SK-N-SH treated with all-trans-retinoic acid at 6 μM for 48 hours (cell line): ENCODE data around the gene NRXN3.

Source experiments
- ATAC-seq: fragments of 200-7000 bp; cut with Tn5 transposase; 3 replicates; pipeline ENCODE4 v1.9.1; 2020; ENCODE audit warnings: mild to moderate bottlenecking, moderate library complexity
- ARNTL ChIP-seq: fragments of 450-650 bp; formaldehyde crosslinking; IDR thresholded peaks from 2 replicates; pipeline ENCODE4 v1.5.0; 2020; ENCODE audit warnings: low read depth, mild to moderate bottlenecking, moderate library complexity, borderline replicate concordance
- BACH2 ChIP-seq: fragments of 250-450 bp; sonication (Bioruptor Pico); IDR thresholded peaks from 2 replicates; pipeline ENCODE4 v1.9.0; 2021; ENCODE audit warnings: mild to moderate bottlenecking, borderline replicate concordance
- CSDC2 ChIP-seq: fragments of 250-450 bp; sonication (Bioruptor Pico); IDR thresholded peaks from 2 replicates; pipeline ENCODE4 v1.5.0; 2020; ENCODE audit warnings: mild to moderate bottlenecking, moderate library complexity
- GLIS3 ChIP-seq: fragments of 250-450 bp; sonication (Bioruptor Pico); IDR thresholded peaks from 2 replicates; pipeline ENCODE4 v1.5.0; 2020; ENCODE audit warnings: mild to moderate bottlenecking, moderate library complexity
- ISL1 ChIP-seq: fragments of 250-450 bp; sonication (Bioruptor Pico); IDR thresholded peaks from 2 replicates; pipeline ENCODE4 v2.1.2; 2022; ENCODE audit warnings: mild to moderate bottlenecking, moderate library complexity
- OSR1 ChIP-seq: fragments of 250-450 bp; sonication (Bioruptor Pico); IDR thresholded peaks from 2 replicates; pipeline ENCODE4 v1.8.0; 2022; ENCODE audit warnings: moderate library complexity, mild to moderate bottlenecking, inconsistent platforms
- PPARA ChIP-seq: fragments of 250-450 bp; sonication (Bioruptor Pico); IDR thresholded peaks from 2 replicates; pipeline ENCODE4 v1.5.0; 2020; ENCODE audit warnings: mild to moderate bottlenecking, borderline replicate concordance
- SNAI2 ChIP-seq: fragments of 250-450 bp; sonication (Bioruptor Pico); IDR thresholded peaks from 2 replicates; pipeline ENCODE4 v1.5.0; 2020; ENCODE audit warnings: mild to moderate bottlenecking, moderate library complexity
- TOX ChIP-seq: fragments of 250-450 bp; sonication (Bioruptor Pico); IDR thresholded peaks from 2 replicates; pipeline ENCODE4 v1.8.0; 2021; ENCODE audit warnings: mild to moderate bottlenecking, moderate library complexity, borderline replicate concordance
- ZC3H10 ChIP-seq: fragments of 250-450 bp; sonication (Bioruptor Pico); IDR thresholded peaks from 2 replicates; pipeline ENCODE4 v1.5.1; 2021; ENCODE audit warnings: mild to moderate bottlenecking, moderate library complexity
- ZFP3 ChIP-seq: fragments of 250-450 bp; sonication (Bioruptor Pico); IDR thresholded peaks from 2 replicates; pipeline ENCODE4 v1.5.0; 2020; ENCODE audit warnings: mild to moderate bottlenecking, moderate library complexity
- ZFP30 ChIP-seq: fragments of 450-650 bp; formaldehyde crosslinking; IDR thresholded peaks from 2 replicates; pipeline ENCODE4 v1.5.0; 2022; ENCODE audit warnings: mild to moderate bottlenecking, moderate library complexity
- ZNF565 ChIP-seq: fragments of 450-650 bp; formaldehyde crosslinking; conservative IDR thresholded peaks from 2 replicates; pipeline ENCODE4 v1.5.0; 2020; ENCODE audit warnings: low read depth, mild to moderate bottlenecking, moderate library complexity
- ZNF70 ChIP-seq: fragments of 450-650 bp; formaldehyde crosslinking; IDR thresholded peaks from 2 replicates; pipeline ENCODE4 v1.5.0; 2020; ENCODE audit warnings: mild to moderate bottlenecking, moderate library complexity
- TF ChIP-seq, protein P1 (sequence below): fragments of 250-450 bp; sonication (Bioruptor Pico); IDR thresholded peaks from 2 replicates; pipeline ENCODE4 v1.5.1; 2021; ENCODE audit warnings: mild to moderate bottlenecking, moderate library complexity
- TF ChIP-seq, protein P2 (sequence below): fragments of 250-450 bp; sonication (Bioruptor Pico); IDR thresholded peaks from 2 replicates; pipeline ENCODE4 v1.5.1; 2020; ENCODE audit warnings: low read depth, mild to moderate bottlenecking, moderate library complexity
- TF ChIP-seq, protein P3 (sequence below): fragments of 250-450 bp; sonication (Bioruptor Pico); IDR thresholded peaks from 2 replicates; pipeline ENCODE4 v1.8.0; 2021; ENCODE audit warnings: low read depth, mild to moderate bottlenecking, moderate library complexity, borderline replicate concordance
- TF ChIP-seq, protein P4 (sequence below): fragments of 250-450 bp; sonication (Bioruptor Pico); IDR thresholded peaks from 2 replicates; pipeline ENCODE4 v1.5.0; 2020; ENCODE audit warnings: mild to moderate bottlenecking, moderate library complexity

The NRXN3 gene

DNA sequence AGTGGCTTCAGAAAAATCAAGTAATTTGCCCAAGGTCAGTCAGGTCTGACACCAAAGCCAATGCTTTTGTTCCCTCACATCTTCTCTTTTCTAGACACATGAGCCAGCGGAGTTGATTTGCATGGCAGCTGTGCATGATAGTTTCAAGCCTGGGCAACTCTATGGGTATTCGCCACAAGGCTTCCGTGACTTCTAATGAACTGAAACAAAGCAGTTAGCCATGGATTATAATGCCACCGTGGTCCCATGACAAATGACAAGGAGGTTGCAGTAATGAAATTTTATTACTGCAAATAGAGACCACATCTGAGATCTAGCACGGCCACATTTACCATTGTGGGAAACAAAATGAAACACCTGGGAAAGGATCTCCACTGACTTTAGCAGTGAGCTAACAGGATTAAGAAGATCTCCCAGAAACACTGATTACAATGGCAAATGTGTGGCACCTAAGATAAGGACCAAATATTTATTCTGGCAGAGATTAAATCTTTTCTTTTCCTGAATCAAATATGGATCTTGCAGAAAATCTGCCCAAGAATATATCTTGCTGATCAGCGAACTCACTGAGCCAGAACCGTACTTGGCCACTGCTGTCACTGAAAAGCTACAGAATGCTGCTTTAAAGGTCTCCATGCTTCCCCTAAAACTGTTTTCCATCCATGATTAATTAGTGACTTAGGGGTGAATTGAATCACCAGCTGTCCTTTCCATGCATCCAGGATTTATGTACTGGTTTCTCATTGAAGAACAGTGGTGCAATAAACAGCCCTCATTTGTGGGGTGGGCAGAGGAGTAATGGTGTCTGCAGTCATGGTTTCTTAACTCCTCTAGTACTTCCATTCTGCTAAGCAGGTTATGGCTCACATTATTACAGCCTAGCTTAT, 1490.1 kb downstream of the NRXN3 start (continued):
- TF ChIP-seq, protein P1, sequence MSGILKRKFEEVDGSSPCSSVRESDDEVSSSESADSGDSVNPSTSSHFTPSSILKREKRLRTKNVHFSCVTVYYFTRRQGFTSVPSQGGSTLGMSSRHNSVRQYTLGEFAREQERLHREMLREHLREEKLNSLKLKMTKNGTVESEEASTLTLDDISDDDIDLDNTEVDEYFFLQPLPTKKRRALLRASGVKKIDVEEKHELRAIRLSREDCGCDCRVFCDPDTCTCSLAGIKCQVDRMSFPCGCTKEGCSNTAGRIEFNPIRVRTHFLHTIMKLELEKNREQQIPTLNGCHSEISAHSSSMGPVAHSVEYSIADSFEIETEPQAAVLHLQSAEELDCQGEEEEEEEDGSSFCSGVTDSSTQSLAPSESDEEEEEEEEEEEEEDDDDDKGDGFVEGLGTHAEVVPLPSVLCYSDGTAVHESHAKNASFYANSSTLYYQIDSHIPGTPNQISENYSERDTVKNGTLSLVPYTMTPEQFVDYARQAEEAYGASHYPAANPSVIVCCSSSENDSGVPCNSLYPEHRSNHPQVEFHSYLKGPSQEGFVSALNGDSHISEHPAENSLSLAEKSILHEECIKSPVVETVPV (CRISPR knock-in tag) = no peak
- TF ChIP-seq ZNF565 (CRISPR knock-in tag) (no peak), ISL1 (CRISPR knock-in tag) (no peak), GLIS3 (CRISPR knock-in tag) (no peak), ZC3H10 (CRISPR knock-in tag) (no peak), ZNF70 (CRISPR knock-in tag) (no peak)

DNA sequence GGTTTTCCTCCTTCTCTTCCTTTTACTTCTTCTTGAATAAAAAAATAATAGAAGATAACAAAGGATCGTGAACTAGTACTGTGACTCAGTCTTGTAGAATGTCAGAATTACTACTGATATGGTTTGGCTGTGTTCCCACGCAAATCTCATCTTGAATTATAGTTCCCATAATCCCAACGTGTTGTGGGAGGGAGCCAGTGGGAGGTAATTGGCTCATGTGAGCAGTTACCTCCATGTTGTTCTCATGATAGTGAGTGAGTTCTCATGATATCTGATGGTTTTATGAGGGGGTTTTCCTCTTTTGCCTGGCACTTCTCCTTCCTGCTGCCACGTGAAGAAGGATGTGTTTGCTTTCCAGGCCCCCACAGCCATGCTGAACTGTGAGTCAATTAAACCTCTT, 1491.6 kb downstream of the NRXN3 start:
- ATAC-seq = no peak
- no peak for TF ChIP-seq ZFP30 (CRISPR knock-in tag)
- no peak for TF ChIP-seq CSDC2 (CRISPR knock-in tag)
- TF ChIP-seq, protein P1 (CRISPR knock-in tag) = no peak
- no peak for TF ChIP-seq ZC3H10 (CRISPR knock-in tag)
- TF ChIP-seq SNAI2 (CRISPR knock-in tag) = no peak
- TF ChIP-seq ZNF70 (CRISPR knock-in tag) = no peak
- no peak for TF ChIP-seq GLIS3 (CRISPR knock-in tag)
- TF ChIP-seq, protein P2, sequence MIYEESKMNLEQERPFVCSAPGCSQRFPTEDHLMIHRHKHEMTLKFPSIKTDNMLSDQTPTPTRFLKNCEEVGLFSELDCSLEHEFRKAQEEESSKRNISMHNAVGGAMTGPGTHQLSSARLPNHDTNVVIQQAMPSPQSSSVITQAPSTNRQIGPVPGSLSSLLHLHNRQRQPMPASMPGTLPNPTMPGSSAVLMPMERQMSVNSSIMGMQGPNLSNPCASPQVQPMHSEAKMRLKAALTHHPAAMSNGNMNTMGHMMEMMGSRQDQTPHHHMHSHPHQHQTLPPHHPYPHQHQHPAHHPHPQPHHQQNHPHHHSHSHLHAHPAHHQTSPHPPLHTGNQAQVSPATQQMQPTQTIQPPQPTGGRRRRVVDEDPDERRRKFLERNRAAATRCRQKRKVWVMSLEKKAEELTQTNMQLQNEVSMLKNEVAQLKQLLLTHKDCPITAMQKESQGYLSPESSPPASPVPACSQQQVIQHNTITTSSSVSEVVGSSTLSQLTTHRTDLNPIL (CRISPR knock-in tag) = no peak
- no peak; the same call in 1 of the 2 replicates for TF ChIP-seq TOX
- TF ChIP-seq ZFP3 (CRISPR knock-in tag) = no peak
- no peak for TF ChIP-seq ARNTL (CRISPR knock-in tag)
- TF ChIP-seq PPARA (CRISPR knock-in tag) = no peak
- no peak for TF ChIP-seq BACH2
- no peak for TF ChIP-seq ISL1 (CRISPR knock-in tag)
- TF ChIP-seq, protein P3, sequence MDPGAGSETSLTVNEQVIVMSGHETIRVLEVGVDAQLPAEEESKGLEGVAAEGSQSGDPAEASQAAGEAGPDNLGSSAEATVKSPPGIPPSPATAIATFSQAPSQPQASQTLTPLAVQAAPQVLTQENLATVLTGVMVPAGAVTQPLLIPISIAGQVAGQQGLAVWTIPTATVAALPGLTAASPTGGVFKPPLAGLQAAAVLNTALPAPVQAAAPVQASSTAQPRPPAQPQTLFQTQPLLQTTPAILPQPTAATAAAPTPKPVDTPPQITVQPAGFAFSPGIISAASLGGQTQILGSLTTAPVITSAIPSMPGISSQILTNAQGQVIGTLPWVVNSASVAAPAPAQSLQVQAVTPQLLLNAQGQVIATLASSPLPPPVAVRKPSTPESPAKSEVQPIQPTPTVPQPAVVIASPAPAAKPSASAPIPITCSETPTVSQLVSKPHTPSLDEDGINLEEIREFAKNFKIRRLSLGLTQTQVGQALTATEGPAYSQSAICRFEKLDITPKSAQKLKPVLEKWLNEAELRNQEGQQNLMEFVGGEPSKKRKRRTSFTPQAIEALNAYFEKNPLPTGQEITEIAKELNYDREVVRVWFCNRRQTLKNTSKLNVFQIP = no peak

DNA sequence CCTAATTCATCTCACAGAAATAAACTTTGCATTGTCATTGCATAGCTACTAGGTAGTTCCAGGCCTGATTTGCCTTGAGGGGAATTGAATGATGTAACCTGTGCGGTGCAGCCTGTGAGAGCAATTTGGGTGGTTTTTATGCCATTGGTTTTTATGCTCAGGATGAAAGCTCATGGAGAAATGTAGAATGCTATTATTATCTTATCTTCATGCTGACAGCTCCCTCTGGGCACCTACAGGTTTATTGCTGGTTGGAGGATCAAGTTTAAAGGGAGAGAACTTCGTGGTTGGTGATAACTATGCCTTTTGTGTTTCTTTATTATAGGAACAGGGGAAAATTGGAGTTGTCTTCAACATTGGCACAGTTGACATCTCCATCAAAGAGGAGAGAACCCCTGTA, 1493.3 kb downstream of the NRXN3 start:
- ATAC-seq = no peak
- TF ChIP-seq GLIS3 (CRISPR knock-in tag) (no peak), OSR1 (CRISPR knock-in tag) (no peak)

DNA sequence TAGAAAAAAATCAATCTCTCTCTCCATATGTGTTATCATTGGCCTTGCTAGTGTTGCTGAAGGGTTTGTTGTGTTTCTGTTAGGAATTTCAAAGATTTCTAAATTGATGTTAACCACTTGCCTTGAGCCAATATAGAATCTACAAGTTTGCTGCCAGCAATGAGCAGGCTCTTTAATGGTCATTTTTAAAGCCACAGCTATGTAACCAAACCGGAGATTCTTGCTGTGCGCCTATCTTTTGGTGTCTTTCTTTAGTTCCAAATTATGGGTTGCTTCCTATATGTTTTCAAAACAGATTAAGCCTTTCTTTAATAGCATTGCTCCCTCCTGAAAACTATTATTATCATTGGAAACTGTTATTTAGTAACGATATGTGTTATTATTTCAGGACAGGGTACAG, 1495.4 kb downstream of the NRXN3 start:
- ATAC-seq = no peak
- TF ChIP-seq, protein P4, sequence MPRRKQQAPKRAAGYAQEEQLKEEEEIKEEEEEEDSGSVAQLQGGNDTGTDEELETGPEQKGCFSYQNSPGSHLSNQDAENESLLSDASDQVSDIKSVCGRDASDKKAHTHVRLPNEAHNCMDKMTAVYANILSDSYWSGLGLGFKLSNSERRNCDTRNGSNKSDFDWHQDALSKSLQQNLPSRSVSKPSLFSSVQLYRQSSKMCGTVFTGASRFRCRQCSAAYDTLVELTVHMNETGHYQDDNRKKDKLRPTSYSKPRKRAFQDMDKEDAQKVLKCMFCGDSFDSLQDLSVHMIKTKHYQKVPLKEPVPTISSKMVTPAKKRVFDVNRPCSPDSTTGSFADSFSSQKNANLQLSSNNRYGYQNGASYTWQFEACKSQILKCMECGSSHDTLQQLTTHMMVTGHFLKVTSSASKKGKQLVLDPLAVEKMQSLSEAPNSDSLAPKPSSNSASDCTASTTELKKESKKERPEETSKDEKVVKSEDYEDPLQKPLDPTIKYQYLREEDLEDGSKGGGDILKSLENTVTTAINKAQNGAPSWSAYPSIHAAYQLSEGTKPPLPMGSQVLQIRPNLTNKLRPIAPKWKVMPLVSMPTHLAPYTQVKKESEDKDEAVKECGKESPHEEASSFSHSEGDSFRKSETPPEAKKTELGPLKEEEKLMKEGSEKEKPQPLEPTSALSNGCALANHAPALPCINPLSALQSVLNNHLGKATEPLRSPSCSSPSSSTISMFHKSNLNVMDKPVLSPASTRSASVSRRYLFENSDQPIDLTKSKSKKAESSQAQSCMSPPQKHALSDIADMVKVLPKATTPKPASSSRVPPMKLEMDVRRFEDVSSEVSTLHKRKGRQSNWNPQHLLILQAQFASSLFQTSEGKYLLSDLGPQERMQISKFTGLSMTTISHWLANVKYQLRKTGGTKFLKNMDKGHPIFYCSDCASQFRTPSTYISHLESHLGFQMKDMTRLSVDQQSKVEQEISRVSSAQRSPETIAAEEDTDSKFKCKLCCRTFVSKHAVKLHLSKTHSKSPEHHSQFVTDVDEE (CRISPR knock-in tag) = no peak
- TF ChIP-seq ISL1 (CRISPR knock-in tag) (no peak), TOX (no peak)
